WI38 (cell line): ENCODE measurements around the gene SIX5.

Experiments
- H3K4me3 ChIP-seq: 2 replicates; pipeline ENCODE4 v1.5.1; 2011; ENCODE audit warnings: low read depth, mild to moderate bottlenecking, control low read depth, low read length
- TF ChIP-seq, protein P1 (sequence below): IDR thresholded peaks from 2 replicates; pipeline ENCODE4 v1.5.1; 2012; ENCODE audit warnings: low read depth, mild to moderate bottlenecking, control low read depth, low read length

The SIX5 gene

DNA sequence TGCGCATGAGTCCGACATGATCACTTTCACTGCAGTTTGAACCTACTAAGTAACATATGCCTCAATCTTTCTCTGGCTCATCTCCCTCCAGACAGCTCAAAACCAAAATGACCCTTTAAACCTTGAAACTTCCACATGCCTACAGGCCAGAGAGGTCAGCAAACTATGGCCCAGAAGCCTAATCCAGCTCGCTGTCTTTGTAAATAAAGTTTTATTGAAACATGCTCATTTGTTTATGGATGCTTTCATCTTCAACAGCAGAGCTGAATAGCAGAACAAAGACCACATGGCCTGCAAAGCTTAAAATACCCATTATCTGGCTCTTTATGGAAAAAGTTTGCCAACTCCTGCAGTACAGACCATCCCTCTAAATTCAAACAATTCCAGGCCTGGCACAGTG, 53.9 kb downstream of the SIX5 start:
- no peak overlapping the region for H3K4me3 ChIP-seq
- TF ChIP-seq, protein P1, sequence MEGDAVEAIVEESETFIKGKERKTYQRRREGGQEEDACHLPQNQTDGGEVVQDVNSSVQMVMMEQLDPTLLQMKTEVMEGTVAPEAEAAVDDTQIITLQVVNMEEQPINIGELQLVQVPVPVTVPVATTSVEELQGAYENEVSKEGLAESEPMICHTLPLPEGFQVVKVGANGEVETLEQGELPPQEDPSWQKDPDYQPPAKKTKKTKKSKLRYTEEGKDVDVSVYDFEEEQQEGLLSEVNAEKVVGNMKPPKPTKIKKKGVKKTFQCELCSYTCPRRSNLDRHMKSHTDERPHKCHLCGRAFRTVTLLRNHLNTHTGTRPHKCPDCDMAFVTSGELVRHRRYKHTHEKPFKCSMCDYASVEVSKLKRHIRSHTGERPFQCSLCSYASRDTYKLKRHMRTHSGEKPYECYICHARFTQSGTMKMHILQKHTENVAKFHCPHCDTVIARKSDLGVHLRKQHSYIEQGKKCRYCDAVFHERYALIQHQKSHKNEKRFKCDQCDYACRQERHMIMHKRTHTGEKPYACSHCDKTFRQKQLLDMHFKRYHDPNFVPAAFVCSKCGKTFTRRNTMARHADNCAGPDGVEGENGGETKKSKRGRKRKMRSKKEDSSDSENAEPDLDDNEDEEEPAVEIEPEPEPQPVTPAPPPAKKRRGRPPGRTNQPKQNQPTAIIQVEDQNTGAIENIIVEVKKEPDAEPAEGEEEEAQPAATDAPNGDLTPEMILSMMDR: no peak
